Mesenchymal stem cell (in vitro differentiated cells and primary cell): ENCODE data around the gene CHCHD6.

ENCODE experiments used
- DNase-seq: peaks from one replicate; pipeline ENCODE4 v3.0.0-alpha.2; 2013
- H2AFZ ChIP-seq: one replicate; pipeline ENCODE4 v1.6.1; 2013; ENCODE audit warnings: low read depth, mild to moderate bottlenecking, control low read depth, inconsistent platforms, low read length, moderate library complexity
- H2AK5ac ChIP-seq: 2 replicates; pipeline ENCODE4 v1.6.1; 2013; ENCODE audit warnings: low read length, moderate library complexity, mild to moderate bottlenecking, inconsistent platforms; ENCODE audit not compliant: severe bottlenecking
- H2BK120ac ChIP-seq: one replicate; pipeline ENCODE4 v1.6.1; 2013; ENCODE audit warnings: low read depth, mild to moderate bottlenecking, inconsistent platforms, low read length, moderate library complexity
- H2BK12ac ChIP-seq, 2 experiments: one replicate each; pipeline ENCODE4 v1.6.1; 2013; ENCODE audit warnings: inconsistent platforms in 2 of 2, low read length in 2 of 2, mild to moderate bottlenecking in 2 of 2, moderate library complexity in 2 of 2, control low read depth in 1 of 2
- H2BK15ac ChIP-seq: one replicate; pipeline ENCODE4 v1.6.1; 2013; ENCODE audit warnings: mild to moderate bottlenecking, low read depth, inconsistent platforms; ENCODE audit not compliant: poor library complexity, severe bottlenecking
- H2BK5ac ChIP-seq: 2 replicates; pipeline ENCODE4 v1.6.1; 2013; ENCODE audit warnings: low read depth, mild to moderate bottlenecking, low read length, control low read depth, inconsistent platforms; ENCODE audit not compliant: poor library complexity, severe bottlenecking
- H3K14ac ChIP-seq, 2 experiments: one replicate each; pipeline ENCODE4 v1.6.1; 2013; ENCODE audit warnings: inconsistent platforms in 2 of 2, low read length in 2 of 2, control low read depth in 1 of 2, mild to moderate bottlenecking in 1 of 2, moderate library complexity in 1 of 2
- H3K18ac ChIP-seq, 2 experiments: one replicate each; pipeline ENCODE4 v1.6.1; 2013; ENCODE audit warnings: inconsistent platforms in 2 of 2, low read length in 2 of 2, control low read depth in 1 of 2, low read depth in 1 of 2, mild to moderate bottlenecking in 1 of 2
- H3K23ac ChIP-seq, 2 experiments: one replicate each; pipeline ENCODE4 v1.6.1; 2013; ENCODE audit warnings: inconsistent platforms in 2 of 2, low read length in 2 of 2, mild to moderate bottlenecking in 2 of 2, moderate library complexity in 2 of 2, control low read depth in 1 of 2
- H3K27ac ChIP-seq: 2 replicates; pipeline ENCODE4 v1.5.1; 2013; ENCODE audit warnings: mild to moderate bottlenecking, moderate library complexity, low read length, control low read depth, inconsistent platforms; ENCODE audit not compliant: poor library complexity, severe bottlenecking
- H3K27me3 ChIP-seq, 2 experiments: 2 replicates each; pipeline versions ENCODE4 v1.6.1 to v1.7.0; 2013; ENCODE audit warnings: low read length in 2 of 2, mild to moderate bottlenecking in 2 of 2, moderate library complexity in 2 of 2, control low read depth in 1 of 2, inconsistent platforms in 1 of 2; ENCODE audit not compliant: control insufficient read depth in 1 of 2, insufficient read depth in 1 of 2
- H3K36me3 ChIP-seq, 2 experiments: 2 replicates each; pipeline versions ENCODE4 v1.6.1 to v1.7.0; 2013; ENCODE audit warnings: low read length in 2 of 2, control low read depth in 1 of 2, inconsistent platforms in 1 of 2, low read depth in 1 of 2, mild to moderate bottlenecking in 1 of 2; ENCODE audit not compliant: insufficient read depth in 2 of 2, control insufficient read depth in 1 of 2
- H3K4ac ChIP-seq, 2 experiments: one replicate each; pipeline ENCODE4 v1.6.1; 2013; ENCODE audit warnings: inconsistent platforms in 2 of 2, low read length in 2 of 2, mild to moderate bottlenecking in 2 of 2, moderate library complexity in 2 of 2, control low read depth in 1 of 2, low read depth in 1 of 2
- H3K4me1 ChIP-seq: 2 replicates; pipeline ENCODE4 v1.6.1; 2013; ENCODE audit warnings: low read depth, low read length, control low read depth; ENCODE audit not compliant: control insufficient read depth, insufficient read depth
- H3K4me2 ChIP-seq: 2 replicates; pipeline ENCODE4 v1.6.1; 2013; ENCODE audit warnings: low read length, mild to moderate bottlenecking, inconsistent platforms; ENCODE audit not compliant: poor library complexity, severe bottlenecking
- H3K4me3 ChIP-seq, 2 experiments: 2 replicates each; pipeline versions ENCODE4 v1.5.1 to v1.7.0; 2013; ENCODE audit warnings: low read length in 2 of 2, mild to moderate bottlenecking in 2 of 2, control low read depth in 1 of 2, low read depth in 1 of 2; ENCODE audit not compliant: insufficient read depth in 1 of 2
- H3K79me1 ChIP-seq: replicated peaks from 2 replicates; pipeline ENCODE4 v1.6.1; 2013; ENCODE audit warnings: mild to moderate bottlenecking, control low read depth, low read length, inconsistent platforms; ENCODE audit not compliant: poor library complexity, severe bottlenecking
- H3K9ac ChIP-seq: 2 replicates; pipeline ENCODE4 v1.7.0; 2013; ENCODE audit warnings: mild to moderate bottlenecking, low read length, moderate library complexity
- H3K9me3 ChIP-seq: 2 replicates; pipeline ENCODE4 v1.7.0; 2013; ENCODE audit warnings: mild to moderate bottlenecking, low read length; ENCODE audit not compliant: control insufficient read depth
- H4K8ac ChIP-seq: one replicate; pipeline ENCODE4 v1.6.1; 2013; ENCODE audit warnings: inconsistent platforms, mild to moderate bottlenecking, low read length, moderate library complexity
- H4K91ac ChIP-seq: one replicate; pipeline ENCODE4 v1.6.1; 2013; ENCODE audit warnings: mild to moderate bottlenecking, low read length, inconsistent platforms
- WGBS: methylation state at CpG from one replicate; pipeline ENCODE4 v1.1.7; 2013; ENCODE audit warnings: mixed read lengths; 5-methylcytosine and 5-hydroxymethylcytosine counted together

Gene CHCHD6

DNA sequence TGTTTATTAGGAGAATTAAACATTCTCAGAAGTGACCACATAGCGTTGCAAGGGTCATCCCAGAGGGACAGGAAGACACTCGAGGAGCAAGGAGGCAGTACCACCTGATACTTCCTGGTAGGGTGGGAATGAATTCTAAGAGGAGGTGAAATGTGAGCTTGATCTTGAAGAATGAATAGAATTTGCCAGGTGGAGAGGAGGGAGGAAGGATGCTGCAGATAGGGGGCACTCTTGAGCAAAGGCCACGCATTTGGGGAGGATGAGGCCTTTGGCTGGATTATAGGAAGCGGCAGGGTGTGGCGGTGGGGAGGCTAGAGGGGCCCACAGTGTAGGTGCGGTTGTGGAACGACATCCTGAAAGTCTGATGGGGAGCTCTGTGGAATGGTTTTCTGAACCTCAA is 33.5 kb downstream of the CHCHD6 start:
- Histone ChIP-seq H3K14ac (no peak overlapping the region), H2AFZ (no peak overlapping the region), H3K9ac (no peak overlapping the region), H3K18ac (no peak overlapping the region), H3K27ac (no peak overlapping the region), H3K4me1 (no peaks in the 10 kb centered on the region), H4K91ac (no peak overlapping the region), H3K4ac (no peak overlapping the region), H3K4me2 (no peak overlapping the region), H3K79me1 (peaks cover 13% of the 10 kb centered on the region), H2BK12ac (no peak overlapping the region), H4K8ac (no peak overlapping the region), H3K27me3 (no peaks in the 10 kb centered on the region), H3K4me3 (no peak overlapping the region), H2AK5ac (no peak overlapping the region), H3K9me3 (peaks cover 9% of the 10 kb centered on the region), H2BK120ac (no peak overlapping the region), H3K36me3 (peaks cover 20 to 27% of the 10 kb centered on the region in 2 experiments), H3K23ac (no peak overlapping the region), H2BK5ac (no peak overlapping the region), H2BK15ac (no peak overlapping the region)
- no peak for DNase-seq
- WGBS: 90% methylated on average over 7 of the region's 7 CpGs

DNA sequence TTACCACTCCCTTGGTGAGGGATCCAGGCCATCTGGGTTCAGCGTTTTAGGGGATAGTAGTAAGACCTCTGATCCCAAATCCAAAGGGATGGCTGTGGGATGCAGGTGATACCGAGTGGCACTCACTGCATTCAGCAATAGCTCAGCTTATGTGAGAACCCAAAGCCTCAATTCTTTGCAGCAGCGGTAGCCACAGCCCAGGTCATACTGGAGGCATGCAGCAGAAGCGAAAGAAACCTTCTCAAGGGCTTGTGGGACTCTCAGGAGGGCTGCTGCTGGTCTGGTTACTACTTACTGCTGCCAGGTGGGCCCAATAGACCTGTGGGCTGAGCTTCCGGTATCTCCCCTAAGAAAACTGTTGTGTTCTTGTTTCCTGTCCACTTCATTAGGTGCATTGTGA is 38.0 kb downstream of the CHCHD6 start:
- no peak overlapping the region for H2AK5ac ChIP-seq
- H3K27me3 ChIP-seq: no peaks in the 10 kb centered on the region
- H3K4me2 ChIP-seq: no peak overlapping the region
- H3K18ac ChIP-seq: no peak overlapping the region
- no peak overlapping the region for H2BK120ac ChIP-seq
- H3K4me3 ChIP-seq: no peak overlapping the region
- peaks cover 15% of the 10 kb centered on the region for H3K79me1 ChIP-seq
- WGBS: 90% methylated on average over 5 of the region's 5 CpGs
- no peak overlapping the region for H2AFZ ChIP-seq
- H2BK12ac ChIP-seq: no peak overlapping the region
- H3K27ac ChIP-seq: no peak overlapping the region
- no peak for DNase-seq
- no peak overlapping the region for H4K8ac ChIP-seq
- H3K9me3 ChIP-seq: peaks cover 9% of the 10 kb centered on the region
- no peak overlapping the region for H4K91ac ChIP-seq
- no peak overlapping the region for H3K14ac ChIP-seq
- H3K4ac ChIP-seq: no peak overlapping the region
- H3K36me3 ChIP-seq: peaks cover 4 to 12% of the 10 kb centered on the region in 2 experiments
- H3K9ac ChIP-seq: no peak overlapping the region
- H3K4me1 ChIP-seq: peaks cover 10% of the 10 kb centered on the region
- H2BK5ac ChIP-seq: no peak overlapping the region
- H3K23ac ChIP-seq: no peak overlapping the region
- H2BK15ac ChIP-seq: no peak overlapping the region

DNA sequence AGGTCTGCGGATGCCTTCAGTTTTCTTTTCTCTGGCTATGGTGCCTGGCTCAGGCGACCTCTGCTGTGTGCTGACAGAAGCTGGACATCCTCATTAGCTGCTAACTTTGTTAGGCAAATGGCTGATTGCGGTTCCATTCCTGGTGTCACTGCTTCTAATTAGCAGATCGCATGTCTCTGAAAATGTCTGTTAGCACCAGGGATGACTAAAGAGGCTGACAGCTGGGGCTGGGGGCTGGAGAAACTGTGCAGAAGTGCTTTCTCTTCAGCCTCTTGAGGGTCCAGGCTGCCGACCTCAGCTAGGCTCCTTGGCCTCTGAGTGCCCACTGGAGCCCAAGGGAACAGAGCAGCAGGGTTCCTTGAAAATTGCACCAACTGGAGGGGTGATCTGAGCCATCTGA is 39.3 kb downstream of the CHCHD6 start:
- Histone ChIP-seq H2AK5ac (no peak overlapping the region), H3K79me1 (peaks cover 15% of the 10 kb centered on the region), H3K27ac (no peak overlapping the region), H3K4ac (no peak overlapping the region), H3K27me3 (no peaks in the 10 kb centered on the region), H3K18ac (no peak overlapping the region), H3K9ac (no peak overlapping the region), H2BK15ac (no peak overlapping the region), H2AFZ (no peak overlapping the region), H2BK120ac (no peak overlapping the region), H2BK5ac (no peak overlapping the region), H3K4me1 (peaks cover 10% of the 10 kb centered on the region), H3K4me2 (no peak overlapping the region), H3K36me3 (peaks cover 4 to 12% of the 10 kb centered on the region in 2 experiments), H4K91ac (no peak overlapping the region), H3K23ac (no peak overlapping the region), H3K4me3 (no peak overlapping the region), H3K9me3 (peaks cover 9% of the 10 kb centered on the region), H3K14ac (no peak overlapping the region), H4K8ac (no peak overlapping the region), H2BK12ac (no peak overlapping the region)
- DNase-seq: no peak
- 68% methylated on average over 5 of the region's 5 CpGs for WGBS

DNA sequence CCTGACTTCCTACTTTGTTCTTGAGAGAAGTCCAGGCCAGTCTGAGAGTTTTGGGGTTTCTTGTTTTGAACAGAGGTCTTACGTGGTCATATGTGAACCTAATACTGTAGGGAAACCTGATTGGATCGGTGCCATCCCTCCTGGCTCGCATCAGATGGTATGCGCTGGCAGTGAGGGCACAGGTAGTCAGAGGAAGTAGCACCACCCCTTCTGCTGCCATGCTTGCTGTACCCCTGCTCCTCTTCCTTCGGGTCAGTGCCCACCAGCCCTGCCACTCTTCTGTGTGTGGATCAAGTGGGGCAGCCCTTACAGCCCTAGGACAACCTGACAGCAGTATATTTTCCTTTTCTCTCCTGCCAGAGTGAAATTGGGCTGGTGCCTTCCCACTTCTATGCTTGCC is 39.7 kb downstream of the CHCHD6 start:
- H4K91ac ChIP-seq: no peak overlapping the region
- no peak overlapping the region for H2BK120ac ChIP-seq
- DNase-seq: no peak
- no peak overlapping the region for H2BK15ac ChIP-seq
- H3K4me1 ChIP-seq: peaks cover 10% of the 10 kb centered on the region
- H3K27me3 ChIP-seq: no peaks in the 10 kb centered on the region
- H3K4me2 ChIP-seq: no peak overlapping the region
- H3K36me3 ChIP-seq: peaks cover 4 to 12% of the 10 kb centered on the region in 2 experiments
- H2AFZ ChIP-seq: no peak overlapping the region
- H3K27ac ChIP-seq: no peak overlapping the region
- H4K8ac ChIP-seq: no peak overlapping the region
- no peak overlapping the region for H3K14ac ChIP-seq
- H3K18ac ChIP-seq: no peak overlapping the region
- 98% methylated on average over 5 of the region's 5 CpGs for WGBS
- peaks cover 15% of the 10 kb centered on the region for H3K79me1 ChIP-seq
- H2BK5ac ChIP-seq: no peak overlapping the region
- no peak overlapping the region for H2BK12ac ChIP-seq
- no peak overlapping the region for H3K9ac ChIP-seq
- peaks cover 9% of the 10 kb centered on the region for H3K9me3 ChIP-seq
- H3K23ac ChIP-seq: no peak overlapping the region
- H2AK5ac ChIP-seq: no peak overlapping the region
- H3K4ac ChIP-seq: no peak overlapping the region
- H3K4me3 ChIP-seq: no peak overlapping the region
